ENCODE data around the gene EMX2. TPM values are rescaled to one million over a fixed set of nuclear protein-coding genes. Genes with fewer than 3 reads are reported as not detected.

EMX2 gene
- total RNA-seq, 1 donor from 2014 or later: 0.74 TPM

DNA sequence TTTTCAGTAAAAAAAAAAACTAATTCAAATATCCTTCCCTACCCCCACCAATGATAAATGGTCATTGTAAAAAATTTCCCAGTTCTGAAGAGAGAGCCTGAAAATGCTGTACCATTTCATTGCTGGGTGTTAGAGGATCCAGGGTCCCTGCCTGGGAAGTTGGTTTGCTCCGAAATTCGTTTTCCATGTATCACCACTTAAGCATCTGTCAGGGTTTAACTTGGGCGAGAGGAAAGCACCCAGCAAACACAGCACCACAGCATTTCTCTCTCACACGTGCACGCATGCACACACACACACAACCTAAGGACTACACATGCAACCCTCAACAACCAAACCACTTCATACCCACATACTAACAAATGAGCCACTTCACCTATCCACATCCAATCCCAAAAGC is 42.1 kb upstream of the EMX2 start:
- no peaks in the 10 kb centered on the region for H3K27me3 ChIP-seq

GRCh38 chr10:117501460-117502035 is 41.0 kb upstream of the EMX2 start:
- Histone ChIP-seq H3K4me3 (no peak overlapping the region), H3K36me3 (no peaks in the 10 kb centered on the region), H3K4me1 (peaks cover 4% of the 10 kb centered on the region), H3K27ac (no peak overlapping the region), H3K9me3 (no peaks in the 10 kb centered on the region), H3K27me3 (no peaks in the 10 kb centered on the region)
- no peak for DNase-seq (ENCODE audit: extremely low spot score in 2 of 2)
- intact Hi-C loops (cut with DNase I): no loop called here
- TF ChIP-seq POLR2A (IDR thresholded peaks at IDR 0.05) (no peak), POLR2AphosphoS5 (IDR thresholded peaks at IDR 0.05; ENCODE audit: insufficient read depth in 1 of 2, low read depth in 1 of 2) (no peak), CTCF (IDR thresholded peaks at IDR 0.05) (no peak)

More for the DNA sequence above, 42.1 kb upstream of the EMX2 start:
- intact Hi-C loops (cut with DNase I): no loop called here
- TF ChIP-seq POLR2A (IDR thresholded peaks at IDR 0.05) (no peak), CTCF (IDR thresholded peaks at IDR 0.05) (no peak), POLR2AphosphoS5 (IDR thresholded peaks at IDR 0.05; ENCODE audit: insufficient read depth in 1 of 2, low read depth in 1 of 2) (no peak)
- H3K27ac ChIP-seq: no peak overlapping the region
- no peak overlapping the region for H3K4me3 ChIP-seq
- peaks cover 4% of the 10 kb centered on the region for H3K4me1 ChIP-seq
- no peak for DNase-seq (ENCODE audit: extremely low spot score in 2 of 2)
- no peaks in the 10 kb centered on the region for H3K36me3 ChIP-seq
- H3K9me3 ChIP-seq: no peaks in the 10 kb centered on the region

DNA sequence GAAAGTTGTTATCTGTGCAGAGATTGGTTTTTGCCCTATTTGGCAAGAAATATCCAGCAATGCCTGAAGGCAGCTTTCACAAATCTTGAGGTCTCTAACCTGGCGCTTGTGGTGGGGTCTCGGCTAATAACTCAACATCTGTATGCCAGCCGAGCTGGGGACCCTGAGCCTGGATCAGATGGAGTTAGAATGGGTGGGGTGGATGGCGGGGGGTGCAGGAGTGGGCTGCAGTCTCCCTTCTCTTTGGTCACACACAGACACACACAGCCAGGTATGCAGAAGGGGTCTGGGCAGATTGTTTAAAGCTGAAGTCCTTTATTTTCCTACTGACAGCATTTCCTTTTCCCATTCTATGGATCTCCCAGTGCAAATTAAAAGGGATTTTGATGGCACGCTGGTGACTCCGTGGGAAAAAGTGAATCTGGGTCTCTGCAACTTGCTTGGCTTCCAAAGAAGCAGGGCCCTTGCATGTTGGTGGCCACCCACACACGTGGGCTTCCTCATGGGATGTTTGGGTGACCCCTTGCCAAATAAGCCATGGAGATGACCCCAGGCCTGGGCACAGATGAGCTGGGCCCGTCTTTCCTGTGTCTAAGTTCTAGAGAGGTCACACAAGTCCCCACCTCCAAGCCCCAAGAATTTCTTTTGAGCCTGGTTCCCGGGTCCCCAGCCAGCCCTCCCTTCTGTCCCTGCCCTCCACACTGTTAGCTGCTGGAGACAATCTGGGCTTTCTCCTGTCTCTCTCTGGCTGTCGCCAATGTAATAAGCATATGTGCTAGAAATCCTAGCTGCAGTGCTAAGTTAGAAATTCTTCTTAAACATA is 39.9 kb upstream of the EMX2 start:
- H3K27me3 ChIP-seq: no peaks in the 10 kb centered on the region
- peak overlapping the region; percentile 39 for H3K27ac ChIP-seq
- intact Hi-C loops (cut with DNase I): no loop called here
- no peaks in the 10 kb centered on the region for H3K36me3 ChIP-seq
- no peak overlapping the region for H3K4me3 ChIP-seq
- no peak for DNase-seq (ENCODE audit: extremely low spot score in 2 of 2)
- H3K4me1 ChIP-seq: peaks cover 4% of the 10 kb centered on the region
- TF ChIP-seq POLR2AphosphoS5 (IDR thresholded peaks at IDR 0.05; ENCODE audit: insufficient read depth in 1 of 2, low read depth in 1 of 2) (no peak), POLR2A (IDR thresholded peaks at IDR 0.05) (no peak), CTCF (IDR thresholded peaks at IDR 0.05) (no peak)
- no peaks in the 10 kb centered on the region for H3K9me3 ChIP-seq

GRCh38 chr10:117503244-117504205 is 39.0 kb upstream of the EMX2 start:
- Histone ChIP-seq H3K9me3 (no peaks in the 10 kb centered on the region), H3K27me3 (no peaks in the 10 kb centered on the region), H3K27ac (peak overlapping the region; percentile 39), H3K4me3 (no peak overlapping the region), H3K4me1 (peaks cover 4% of the 10 kb centered on the region), H3K36me3 (no peaks in the 10 kb centered on the region)
- intact Hi-C loops (cut with DNase I): no loop called here
- TF ChIP-seq POLR2A (IDR thresholded peaks at IDR 0.05) (no peak), POLR2AphosphoS5 (IDR thresholded peaks at IDR 0.05; ENCODE audit: insufficient read depth in 1 of 2, low read depth in 1 of 2) (no peak), CTCF (IDR thresholded peaks at IDR 0.05) (no peak)
- no peak for DNase-seq (ENCODE audit: extremely low spot score in 2 of 2)

Measured in vagina (tissue), 2 donors.